Activated naive CD8-positive, alpha-beta T cell treated with anti-CD3 and anti-CD28 coated beads, Interleukin-2, amount 50 U/mL, for 16 hours (primary cell): Measurements from ENCODE around the gene SIK3.
"Not testable (repeated sequence)": the region's sequence is repeated elsewhere in the genome, so short reads cannot be mapped to it uniquely, and the experiment has no call there.

ENCODE experiments used
- DNase-seq: peaks from one replicate; pipeline ENCODE4 v3.0.0-alpha.2; 2020; ENCODE audit warnings: low read depth, low spot score

Gene SIK3

GRCh38 chr11:117076941-117077691 lies 21.1 kb downstream of the SIK3 start:
- no peak for DNase-seq

GRCh38 chr11:117075186-117075585 lies 23.0 kb downstream of the SIK3 start:
- DNase-seq, result no peak

GRCh38 chr11:117074119-117074518 lies 24.1 kb downstream of the SIK3 start:
- no peak for DNase-seq

- no peak for DNase-seq
Measured at GRCh38 chr11:117073539-117073938, 24.7 kb downstream of the SIK3 start.

GRCh38 chr11:117072517-117073461 lies 25.4 kb downstream of the SIK3 start:
- DNase-seq, result no peak

GRCh38 chr11:117071344-117071787 lies 26.9 kb downstream of the SIK3 start:
- DNase-seq, result no peak

- DNase-seq, result no peak
Measured at GRCh38 chr11:117070016-117070415, 28.2 kb downstream of the SIK3 start.

- DNase-seq, result no peak
Measured at GRCh38 chr11:117068303-117068860, 29.8 kb downstream of the SIK3 start.

GRCh38 chr11:117066959-117067358 lies 31.3 kb downstream of the SIK3 start:
- no peak for DNase-seq

- no peak for DNase-seq
Measured at GRCh38 chr11:117064275-117064674, 34.0 kb downstream of the SIK3 start.

GRCh38 chr11:117062498-117062897 lies 35.7 kb downstream of the SIK3 start:
- no peak for DNase-seq

GRCh38 chr11:117061256-117061655 lies 37.0 kb downstream of the SIK3 start:
- no peak for DNase-seq

- no peak for DNase-seq
Measured at GRCh38 chr11:117059611-117060148, 38.5 kb downstream of the SIK3 start.

GRCh38 chr11:117058761-117059261 lies 39.4 kb downstream of the SIK3 start:
- DNase-seq, result no peak

GRCh38 chr11:117057727-117058126 lies 40.5 kb downstream of the SIK3 start:
- DNase-seq, result no peak

GRCh38 chr11:117057317-117057716 lies 40.9 kb downstream of the SIK3 start:
- no peak for DNase-seq

GRCh38 chr11:117055469-117055868 lies 42.8 kb downstream of the SIK3 start:
- no peak for DNase-seq

GRCh38 chr11:117054382-117054781 lies 43.8 kb downstream of the SIK3 start:
- DNase-seq, result no peak

- no peak for DNase-seq
Measured at GRCh38 chr11:117052196-117053149, 45.8 kb downstream of the SIK3 start.

- not testable (repeated sequence) for DNase-seq
Measured at GRCh38 chr11:117050121-117050520, 48.1 kb downstream of the SIK3 start.

GRCh38 chr11:117046627-117047026 lies 51.6 kb downstream of the SIK3 start:
- not testable (repeated sequence) for DNase-seq
